GM23338 (cell line): ENCODE data around the gene MTA2.

Experiments
- CREB1 ChIP-seq: fragments of 250-450 bp; sonication (Bioruptor Pico); IDR thresholded peaks from 2 replicates; pipeline ENCODE4 v1.5.0; 2020; ENCODE audit warnings: low read depth, mild to moderate bottlenecking, moderate library complexity
- EZH2 ChIP-seq: fragments of 200-600 bp; sonication (generic); IDR thresholded peaks from one replicate; pipeline ENCODE4 v1.8.0; 2017; ENCODE audit warnings: antibody characterized with exemption, mild to moderate bottlenecking, low read depth; ENCODE audit not compliant: unreplicated experiment
- EZH2phosphoT487 ChIP-seq: fragments of 200-600 bp; sonication (generic); IDR thresholded peaks from one replicate; pipeline ENCODE4 v1.8.1; 2018; ENCODE audit warnings: antibody characterized with exemption; ENCODE audit not compliant: unreplicated experiment
- JUNB ChIP-seq: IDR thresholded peaks from one replicate; pipeline ENCODE4 v1.6.1; 2016; ENCODE audit warnings: antibody characterized with exemption; ENCODE audit not compliant: unreplicated experiment
- NANOG ChIP-seq: IDR thresholded peaks from 2 replicates; pipeline ENCODE4 v1.6.1; 2016; ENCODE audit warnings: antibody characterized with exemption, borderline replicate concordance
- POLR2AphosphoS5 ChIP-seq: IDR thresholded peaks from 2 replicates; pipeline ENCODE4 v1.6.1; 2016; ENCODE audit warnings: antibody characterized with exemption, low read depth
- STAT1 ChIP-seq: IDR thresholded peaks from one replicate; pipeline ENCODE4 v1.6.1; 2016; ENCODE audit warnings: antibody characterized with exemption; ENCODE audit not compliant: unreplicated experiment
- ZNF114 ChIP-seq: fragments of 250-450 bp; sonication (Bioruptor Pico); IDR thresholded peaks from 2 replicates; pipeline ENCODE4 v1.5.0; 2020; ENCODE audit warnings: mild to moderate bottlenecking, moderate library complexity
- ZNF331 ChIP-seq: fragments of 250-450 bp; sonication (Bioruptor Pico); IDR thresholded peaks from 2 replicates; pipeline ENCODE4 v1.5.0; 2020; ENCODE audit warnings: low read depth, mild to moderate bottlenecking, moderate library complexity
- TF ChIP-seq, protein P1 (sequence below), 2 experiments: fragments of 200-600 bp in 1 of 2; sonication (generic) in 1 of 2; conservative IDR thresholded peaks; 2 replicates each; pipeline versions ENCODE4 v1.5.1 to v1.6.1; 2016 to 2017; ENCODE audit warnings: antibody characterized with exemption in 2 of 2, low read depth in 2 of 2, mild to moderate bottlenecking in 2 of 2, moderate library complexity in 1 of 2
- TF ChIP-seq, protein P2 (sequence below): IDR thresholded peaks from one replicate; pipeline ENCODE4 v1.6.1; 2018; ENCODE audit warnings: antibody characterized with exemption; ENCODE audit not compliant: unreplicated experiment
- TF ChIP-seq, protein P3 (sequence below): IDR thresholded peaks from 2 replicates; pipeline ENCODE4 v1.6.1; 2016; ENCODE audit warnings: antibody characterized with exemption
- TF ChIP-seq, protein P4 (sequence below): fragments of 250-450 bp; sonication (Bioruptor Pico); IDR thresholded peaks from 2 replicates; pipeline ENCODE4 v1.5.0; 2020; ENCODE audit warnings: mild to moderate bottlenecking, moderate library complexity

DNA sequence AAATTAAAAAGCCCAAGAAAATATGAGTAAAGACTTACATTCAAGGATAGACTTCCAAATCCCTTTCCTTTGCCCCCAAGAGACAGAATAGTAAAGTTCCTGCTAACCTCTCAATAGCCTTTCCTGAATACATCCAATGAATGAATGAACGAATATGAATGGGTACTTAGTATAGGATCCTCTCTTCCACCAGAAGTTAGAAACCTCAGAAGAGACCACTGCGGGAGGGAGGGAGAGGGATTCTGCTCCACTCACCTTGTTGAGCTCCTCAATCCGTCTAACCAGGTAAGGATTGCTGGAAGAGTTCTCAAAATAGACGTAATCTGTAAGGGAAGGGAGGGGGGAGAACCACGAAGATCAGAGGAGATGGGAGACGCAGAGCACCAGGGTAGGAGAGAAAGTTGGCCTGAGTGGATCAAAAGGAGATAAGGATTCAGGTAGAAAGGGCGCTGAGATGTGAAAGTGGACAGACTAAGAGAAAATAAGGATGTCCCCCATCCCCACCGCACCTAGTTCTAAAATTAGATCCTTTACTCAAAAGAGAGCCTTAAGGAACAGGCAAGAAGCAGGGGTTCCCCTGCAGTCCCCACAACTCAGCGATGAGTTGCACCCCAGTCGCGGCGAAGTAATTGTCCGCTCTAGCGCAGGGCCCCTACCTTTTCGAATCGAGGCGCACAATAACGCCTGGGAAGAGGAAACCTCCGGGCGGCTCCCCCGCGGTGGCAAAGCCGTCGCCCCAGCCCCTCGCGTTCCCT lies 1.1 kb downstream of the MTA2 start:
- TF ChIP-seq, protein P1, sequence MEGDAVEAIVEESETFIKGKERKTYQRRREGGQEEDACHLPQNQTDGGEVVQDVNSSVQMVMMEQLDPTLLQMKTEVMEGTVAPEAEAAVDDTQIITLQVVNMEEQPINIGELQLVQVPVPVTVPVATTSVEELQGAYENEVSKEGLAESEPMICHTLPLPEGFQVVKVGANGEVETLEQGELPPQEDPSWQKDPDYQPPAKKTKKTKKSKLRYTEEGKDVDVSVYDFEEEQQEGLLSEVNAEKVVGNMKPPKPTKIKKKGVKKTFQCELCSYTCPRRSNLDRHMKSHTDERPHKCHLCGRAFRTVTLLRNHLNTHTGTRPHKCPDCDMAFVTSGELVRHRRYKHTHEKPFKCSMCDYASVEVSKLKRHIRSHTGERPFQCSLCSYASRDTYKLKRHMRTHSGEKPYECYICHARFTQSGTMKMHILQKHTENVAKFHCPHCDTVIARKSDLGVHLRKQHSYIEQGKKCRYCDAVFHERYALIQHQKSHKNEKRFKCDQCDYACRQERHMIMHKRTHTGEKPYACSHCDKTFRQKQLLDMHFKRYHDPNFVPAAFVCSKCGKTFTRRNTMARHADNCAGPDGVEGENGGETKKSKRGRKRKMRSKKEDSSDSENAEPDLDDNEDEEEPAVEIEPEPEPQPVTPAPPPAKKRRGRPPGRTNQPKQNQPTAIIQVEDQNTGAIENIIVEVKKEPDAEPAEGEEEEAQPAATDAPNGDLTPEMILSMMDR (conservative IDR thresholded peaks at IDR 0.05; ENCODE audit: low read depth in 2 of 2), result no peak
- TF ChIP-seq CREB1 (CRISPR knock-in tag) (no peak), EZH2phosphoT487 (no peak), POLR2AphosphoS5 (peak; percentile 33; the same call in 1 of the 2 replicates), EZH2 (no peak), JUNB (no peak), STAT1 (no peak), ZNF331 (no peak), ZNF114 (no peak), NANOG (no peak)
- TF ChIP-seq, protein P2, sequence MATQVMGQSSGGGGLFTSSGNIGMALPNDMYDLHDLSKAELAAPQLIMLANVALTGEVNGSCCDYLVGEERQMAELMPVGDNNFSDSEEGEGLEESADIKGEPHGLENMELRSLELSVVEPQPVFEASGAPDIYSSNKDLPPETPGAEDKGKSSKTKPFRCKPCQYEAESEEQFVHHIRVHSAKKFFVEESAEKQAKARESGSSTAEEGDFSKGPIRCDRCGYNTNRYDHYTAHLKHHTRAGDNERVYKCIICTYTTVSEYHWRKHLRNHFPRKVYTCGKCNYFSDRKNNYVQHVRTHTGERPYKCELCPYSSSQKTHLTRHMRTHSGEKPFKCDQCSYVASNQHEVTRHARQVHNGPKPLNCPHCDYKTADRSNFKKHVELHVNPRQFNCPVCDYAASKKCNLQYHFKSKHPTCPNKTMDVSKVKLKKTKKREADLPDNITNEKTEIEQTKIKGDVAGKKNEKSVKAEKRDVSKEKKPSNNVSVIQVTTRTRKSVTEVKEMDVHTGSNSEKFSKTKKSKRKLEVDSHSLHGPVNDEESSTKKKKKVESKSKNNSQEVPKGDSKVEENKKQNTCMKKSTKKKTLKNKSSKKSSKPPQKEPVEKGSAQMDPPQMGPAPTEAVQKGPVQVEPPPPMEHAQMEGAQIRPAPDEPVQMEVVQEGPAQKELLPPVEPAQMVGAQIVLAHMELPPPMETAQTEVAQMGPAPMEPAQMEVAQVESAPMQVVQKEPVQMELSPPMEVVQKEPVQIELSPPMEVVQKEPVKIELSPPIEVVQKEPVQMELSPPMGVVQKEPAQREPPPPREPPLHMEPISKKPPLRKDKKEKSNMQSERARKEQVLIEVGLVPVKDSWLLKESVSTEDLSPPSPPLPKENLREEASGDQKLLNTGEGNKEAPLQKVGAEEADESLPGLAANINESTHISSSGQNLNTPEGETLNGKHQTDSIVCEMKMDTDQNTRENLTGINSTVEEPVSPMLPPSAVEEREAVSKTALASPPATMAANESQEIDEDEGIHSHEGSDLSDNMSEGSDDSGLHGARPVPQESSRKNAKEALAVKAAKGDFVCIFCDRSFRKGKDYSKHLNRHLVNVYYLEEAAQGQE, result no peak
- TF ChIP-seq, protein P3, sequence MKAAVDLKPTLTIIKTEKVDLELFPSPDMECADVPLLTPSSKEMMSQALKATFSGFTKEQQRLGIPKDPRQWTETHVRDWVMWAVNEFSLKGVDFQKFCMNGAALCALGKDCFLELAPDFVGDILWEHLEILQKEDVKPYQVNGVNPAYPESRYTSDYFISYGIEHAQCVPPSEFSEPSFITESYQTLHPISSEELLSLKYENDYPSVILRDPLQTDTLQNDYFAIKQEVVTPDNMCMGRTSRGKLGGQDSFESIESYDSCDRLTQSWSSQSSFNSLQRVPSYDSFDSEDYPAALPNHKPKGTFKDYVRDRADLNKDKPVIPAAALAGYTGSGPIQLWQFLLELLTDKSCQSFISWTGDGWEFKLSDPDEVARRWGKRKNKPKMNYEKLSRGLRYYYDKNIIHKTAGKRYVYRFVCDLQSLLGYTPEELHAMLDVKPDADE, result no peak
- TF ChIP-seq, protein P4, sequence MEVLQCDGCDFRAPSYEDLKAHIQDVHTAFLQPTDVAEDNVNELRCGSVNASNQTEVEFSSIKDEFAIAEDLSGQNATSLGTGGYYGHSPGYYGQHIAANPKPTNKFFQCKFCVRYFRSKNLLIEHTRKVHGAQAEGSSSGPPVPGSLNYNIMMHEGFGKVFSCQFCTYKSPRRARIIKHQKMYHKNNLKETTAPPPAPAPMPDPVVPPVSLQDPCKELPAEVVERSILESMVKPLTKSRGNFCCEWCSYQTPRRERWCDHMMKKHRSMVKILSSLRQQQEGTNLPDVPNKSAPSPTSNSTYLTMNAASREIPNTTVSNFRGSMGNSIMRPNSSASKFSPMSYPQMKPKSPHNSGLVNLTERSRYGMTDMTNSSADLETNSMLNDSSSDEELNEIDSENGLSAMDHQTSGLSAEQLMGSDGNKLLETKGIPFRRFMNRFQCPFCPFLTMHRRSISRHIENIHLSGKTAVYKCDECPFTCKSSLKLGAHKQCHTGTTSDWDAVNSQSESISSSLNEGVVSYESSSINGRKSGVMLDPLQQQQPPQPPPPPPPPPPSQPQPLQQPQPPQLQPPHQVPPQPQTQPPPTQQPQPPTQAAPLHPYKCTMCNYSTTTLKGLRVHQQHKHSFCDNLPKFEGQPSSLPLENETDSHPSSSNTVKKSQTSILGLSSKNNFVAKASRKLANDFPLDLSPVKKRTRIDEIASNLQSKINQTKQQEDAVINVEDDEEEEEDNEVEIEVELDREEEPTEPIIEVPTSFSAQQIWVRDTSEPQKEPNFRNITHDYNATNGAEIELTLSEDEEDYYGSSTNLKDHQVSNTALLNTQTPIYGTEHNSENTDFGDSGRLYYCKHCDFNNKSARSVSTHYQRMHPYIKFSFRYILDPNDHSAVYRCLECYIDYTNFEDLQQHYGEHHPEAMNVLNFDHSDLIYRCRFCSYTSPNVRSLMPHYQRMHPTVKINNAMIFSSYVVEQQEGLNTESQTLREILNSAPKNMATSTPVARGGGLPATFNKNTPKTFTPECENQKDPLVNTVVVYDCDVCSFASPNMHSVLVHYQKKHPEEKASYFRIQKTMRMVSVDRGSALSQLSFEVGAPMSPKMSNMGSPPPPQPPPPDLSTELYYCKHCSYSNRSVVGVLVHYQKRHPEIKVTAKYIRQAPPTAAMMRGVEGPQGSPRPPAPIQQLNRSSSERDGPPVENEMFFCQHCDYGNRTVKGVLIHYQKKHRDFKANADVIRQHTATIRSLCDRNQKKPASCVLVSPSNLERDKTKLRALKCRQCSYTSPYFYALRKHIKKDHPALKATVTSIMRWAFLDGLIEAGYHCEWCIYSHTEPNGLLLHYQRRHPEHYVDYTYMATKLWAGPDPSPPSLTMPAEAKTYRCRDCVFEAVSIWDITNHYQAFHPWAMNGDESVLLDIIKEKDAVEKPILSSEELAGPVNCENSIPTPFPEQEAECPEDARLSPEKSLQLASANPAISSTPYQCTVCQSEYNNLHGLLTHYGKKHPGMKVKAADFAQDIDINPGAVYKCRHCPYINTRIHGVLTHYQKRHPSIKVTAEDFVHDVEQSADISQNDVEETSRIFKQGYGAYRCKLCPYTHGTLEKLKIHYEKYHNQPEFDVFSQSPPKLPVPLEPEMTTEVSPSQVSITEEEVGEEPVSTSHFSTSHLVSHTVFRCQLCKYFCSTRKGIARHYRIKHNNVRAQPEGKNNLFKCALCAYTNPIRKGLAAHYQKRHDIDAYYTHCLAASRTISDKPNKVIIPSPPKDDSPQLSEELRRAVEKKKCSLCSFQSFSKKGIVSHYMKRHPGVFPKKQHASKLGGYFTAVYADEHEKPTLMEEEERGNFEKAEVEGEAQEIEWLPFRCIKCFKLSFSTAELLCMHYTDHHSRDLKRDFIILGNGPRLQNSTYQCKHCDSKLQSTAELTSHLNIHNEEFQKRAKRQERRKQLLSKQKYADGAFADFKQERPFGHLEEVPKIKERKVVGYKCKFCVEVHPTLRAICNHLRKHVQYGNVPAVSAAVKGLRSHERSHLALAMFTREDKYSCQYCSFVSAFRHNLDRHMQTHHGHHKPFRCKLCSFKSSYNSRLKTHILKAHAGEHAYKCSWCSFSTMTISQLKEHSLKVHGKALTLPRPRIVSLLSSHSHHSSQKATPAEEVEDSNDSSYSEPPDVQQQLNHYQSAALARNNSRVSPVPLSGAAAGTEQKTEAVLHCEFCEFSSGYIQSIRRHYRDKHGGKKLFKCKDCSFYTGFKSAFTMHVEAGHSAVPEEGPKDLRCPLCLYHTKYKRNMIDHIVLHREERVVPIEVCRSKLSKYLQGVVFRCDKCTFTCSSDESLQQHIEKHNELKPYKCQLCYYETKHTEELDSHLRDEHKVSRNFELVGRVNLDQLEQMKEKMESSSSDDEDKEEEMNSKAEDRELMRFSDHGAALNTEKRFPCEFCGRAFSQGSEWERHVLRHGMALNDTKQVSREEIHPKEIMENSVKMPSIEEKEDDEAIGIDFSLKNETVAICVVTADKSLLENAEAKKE (CRISPR knock-in tag), result no peak
